Sigmoid colon (tissue), 4 donors: Measurements from ENCODE around the gene SPOCK2.

ENCODE experiments used
- POLR2A ChIP-seq, 2 donors: fragments of 450-650 bp; IDR thresholded peaks; one replicate each; pipeline ENCODE4 v1.6.1; 2016; ENCODE audit warnings: antibody characterized with exemption in 2 of 2, mild to moderate bottlenecking in 2 of 2, moderate library complexity in 2 of 2
- POLR2AphosphoS5 ChIP-seq, 4 donors: sonication (generic); formaldehyde crosslinking; IDR thresholded peaks; one replicate each; pipeline ENCODE4 v1.6.1; 2017; ENCODE audit warnings: antibody characterized with exemption in 4 of 4
- TF ChIP-seq, protein P1 (sequence below), 4 experiments: fragments of 450-650 bp in 3 of 4; fragments of 200-600 bp in 1 of 4; IDR thresholded peaks; one replicate each; pipeline ENCODE4 v1.5.1; 2016 to 2019; ENCODE audit warnings: antibody characterized with exemption in 4 of 4, mild to moderate bottlenecking in 3 of 4, moderate library complexity in 2 of 4

DNA sequence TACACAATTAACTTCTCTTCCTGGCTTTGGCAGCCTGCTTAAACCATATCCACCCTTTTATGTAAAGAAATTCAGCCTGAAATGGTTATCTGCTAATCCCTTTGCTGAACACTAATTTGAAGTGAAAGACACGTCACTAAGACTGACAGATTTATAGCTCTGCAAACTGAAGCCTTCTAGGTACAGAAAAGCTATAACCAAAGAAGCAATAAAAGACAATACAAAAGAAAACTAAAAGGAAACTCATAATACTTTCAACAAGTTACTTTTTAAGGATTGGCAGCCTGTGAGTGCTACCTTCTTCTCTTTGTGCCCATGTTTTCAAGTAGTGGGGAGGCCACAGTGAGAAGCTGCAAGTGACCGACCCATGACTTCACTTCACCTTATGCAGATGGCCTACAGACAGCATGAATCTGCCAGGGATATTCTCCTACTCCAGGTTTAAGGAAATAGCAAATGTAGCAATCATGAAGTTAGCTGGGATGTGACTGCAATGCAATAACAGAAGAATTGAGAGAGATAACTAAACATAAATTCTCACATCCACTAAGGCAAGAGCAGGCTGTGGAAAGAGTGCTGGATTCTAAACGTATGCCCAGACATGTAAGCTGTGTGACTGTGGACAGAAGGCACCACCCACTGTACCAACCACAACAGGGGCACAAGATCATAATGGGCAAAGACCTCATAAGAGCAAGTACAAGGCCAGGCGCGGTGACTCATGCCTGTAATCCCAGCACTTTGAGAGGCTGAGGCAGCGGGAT lies 10.7 kb upstream of the SPOCK2 start:
- TF ChIP-seq POLR2A (IDR thresholded peaks at IDR 0.05), result no peak
- TF ChIP-seq, protein P1, sequence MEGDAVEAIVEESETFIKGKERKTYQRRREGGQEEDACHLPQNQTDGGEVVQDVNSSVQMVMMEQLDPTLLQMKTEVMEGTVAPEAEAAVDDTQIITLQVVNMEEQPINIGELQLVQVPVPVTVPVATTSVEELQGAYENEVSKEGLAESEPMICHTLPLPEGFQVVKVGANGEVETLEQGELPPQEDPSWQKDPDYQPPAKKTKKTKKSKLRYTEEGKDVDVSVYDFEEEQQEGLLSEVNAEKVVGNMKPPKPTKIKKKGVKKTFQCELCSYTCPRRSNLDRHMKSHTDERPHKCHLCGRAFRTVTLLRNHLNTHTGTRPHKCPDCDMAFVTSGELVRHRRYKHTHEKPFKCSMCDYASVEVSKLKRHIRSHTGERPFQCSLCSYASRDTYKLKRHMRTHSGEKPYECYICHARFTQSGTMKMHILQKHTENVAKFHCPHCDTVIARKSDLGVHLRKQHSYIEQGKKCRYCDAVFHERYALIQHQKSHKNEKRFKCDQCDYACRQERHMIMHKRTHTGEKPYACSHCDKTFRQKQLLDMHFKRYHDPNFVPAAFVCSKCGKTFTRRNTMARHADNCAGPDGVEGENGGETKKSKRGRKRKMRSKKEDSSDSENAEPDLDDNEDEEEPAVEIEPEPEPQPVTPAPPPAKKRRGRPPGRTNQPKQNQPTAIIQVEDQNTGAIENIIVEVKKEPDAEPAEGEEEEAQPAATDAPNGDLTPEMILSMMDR (IDR thresholded peaks at IDR 0.05), result no peak
- TF ChIP-seq POLR2AphosphoS5 (IDR thresholded peaks at IDR 0.05), result no peak
